Body of pancreas (tissue), 4 donors: ENCODE data around the gene SAPCD2. TPM values are rescaled to one million over a fixed set of nuclear protein-coding genes. Genes with fewer than 3 reads are reported as not detected.

Experiments
- ATAC-seq: fragments of 150-250 bp; one replicate; pipeline ENCODE4 v1.9.1; 2016
- DNase-seq, 4 donors: peaks; one replicate each; pipeline ENCODE4 v3.0.0-alpha.2; 2019
- H3K27ac ChIP-seq, 4 donors: fragments of 200-600 bp; sonication (generic); 1 replicate in 3 of 4; 2 replicates in 1 of 4; pipeline versions ENCODE4 v1.5.1 to v1.6.1; 2016 to 2019; ENCODE audit warnings: mild to moderate bottlenecking in 1 of 4, mixed read lengths in 1 of 4, moderate library complexity in 1 of 4
- H3K27me3 ChIP-seq, 2 donors: fragments of 200-600 bp; sonication (generic); one replicate each; pipeline ENCODE4 v1.6.0; 2016; ENCODE audit warnings: mild to moderate bottlenecking in 1 of 2
- H3K36me3 ChIP-seq, 2 donors: fragments of 200-600 bp; sonication (generic); replicated peaks in 1 of 2; 2 replicates each; pipeline ENCODE4 v1.5.1; 2016; ENCODE audit warnings: low read depth in 2 of 2; ENCODE audit not compliant: insufficient read depth in 1 of 2
- H3K4me1 ChIP-seq: fragments of 200-600 bp; sonication (generic); one replicate; pipeline ENCODE4 v1.6.0; 2016
- H3K4me3 ChIP-seq, 2 donors: fragments of 200-600 bp; sonication (generic); 1 replicate in 1 of 2; 2 replicates in 1 of 2; pipeline ENCODE4 v1.5.1; 2016 to 2019
- H3K9me3 ChIP-seq, 3 donors: fragments of 200-600 bp; sonication (generic); 1 replicate in 2 of 3; 2 replicates in 1 of 3; pipeline ENCODE4 v1.5.1; 2016
- POLR2A ChIP-seq, 3 donors: fragments of 450-650 bp; IDR thresholded peaks; one replicate each; pipeline ENCODE4 v1.6.1; 2016; ENCODE audit warnings: antibody characterized with exemption in 3 of 3, mild to moderate bottlenecking in 2 of 3
- WGBS, 2 donors: methylation state at CpG; one replicate each; pipeline ENCODE4 v1.1.5; 2017; 5-methylcytosine and 5-hydroxymethylcytosine counted together
- intact Hi-C: fragments of 100-400 bp; cut with DNase I; formaldehyde crosslinking; loops from one replicate; pipeline ENCODE4 v1.15.1; 2023
- total RNA-seq, 2 donors: library from RNA; depleted of rRNA; stranded (reverse); fragments of >200 nt; gene quantifications; one replicate each; pipeline ENCODE4 v1.1.0, GENCODE V29; 2016
- TF ChIP-seq, protein P1 (sequence below), 7 experiments: fragments of 450-650 bp in 4 of 7; fragments of 200-600 bp in 3 of 7; sonication (generic) in 3 of 7; IDR thresholded peaks; one replicate each; pipeline ENCODE4 v1.5.1; 2016 to 2019; ENCODE audit warnings: antibody characterized with exemption in 7 of 7

Gene SAPCD2
- total RNA-seq, 2 donors from 2014 or later: 0.66 to 0.78 TPM

DNA sequence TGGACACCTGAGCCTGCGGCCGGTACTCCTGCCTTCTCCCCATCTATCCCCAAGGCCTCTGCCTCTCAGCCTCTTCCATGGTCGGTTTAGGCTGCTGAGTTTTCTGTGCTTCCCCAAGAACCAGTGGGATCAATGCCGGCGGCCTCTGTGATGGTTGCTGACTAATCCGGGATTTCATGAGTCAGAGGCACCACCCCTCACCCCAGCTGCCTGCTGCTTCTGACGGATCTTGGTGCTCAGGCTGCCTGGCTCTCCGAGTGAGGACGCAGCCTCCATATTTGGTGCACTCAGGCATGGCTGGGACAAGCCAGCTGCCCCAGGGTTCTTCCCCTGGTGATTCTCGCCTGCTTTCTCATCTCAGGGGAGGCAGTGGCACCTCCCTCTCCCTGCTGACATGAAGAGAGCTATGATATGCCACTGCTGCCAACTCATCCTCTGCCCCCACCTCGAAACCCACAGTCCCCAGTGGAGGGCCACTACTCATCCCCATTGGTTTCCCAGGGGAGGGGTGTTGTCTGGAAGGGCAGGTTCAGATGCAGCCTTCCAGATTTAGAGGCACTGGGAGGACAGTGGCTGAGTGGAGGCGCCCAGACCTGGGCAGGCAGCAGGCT lies 13.1 kb upstream of the SAPCD2 start:
- Histone ChIP-seq H3K27ac (no peak overlapping the region), H3K4me3 (no peak overlapping the region), H3K27me3 (no peaks in the 10 kb centered on the region), H3K9me3 (no peaks in the 10 kb centered on the region), H3K36me3 (no peaks in the 10 kb centered on the region), H3K4me1 (peaks cover 39% of the 10 kb centered on the region)
- TF ChIP-seq, protein P1, sequence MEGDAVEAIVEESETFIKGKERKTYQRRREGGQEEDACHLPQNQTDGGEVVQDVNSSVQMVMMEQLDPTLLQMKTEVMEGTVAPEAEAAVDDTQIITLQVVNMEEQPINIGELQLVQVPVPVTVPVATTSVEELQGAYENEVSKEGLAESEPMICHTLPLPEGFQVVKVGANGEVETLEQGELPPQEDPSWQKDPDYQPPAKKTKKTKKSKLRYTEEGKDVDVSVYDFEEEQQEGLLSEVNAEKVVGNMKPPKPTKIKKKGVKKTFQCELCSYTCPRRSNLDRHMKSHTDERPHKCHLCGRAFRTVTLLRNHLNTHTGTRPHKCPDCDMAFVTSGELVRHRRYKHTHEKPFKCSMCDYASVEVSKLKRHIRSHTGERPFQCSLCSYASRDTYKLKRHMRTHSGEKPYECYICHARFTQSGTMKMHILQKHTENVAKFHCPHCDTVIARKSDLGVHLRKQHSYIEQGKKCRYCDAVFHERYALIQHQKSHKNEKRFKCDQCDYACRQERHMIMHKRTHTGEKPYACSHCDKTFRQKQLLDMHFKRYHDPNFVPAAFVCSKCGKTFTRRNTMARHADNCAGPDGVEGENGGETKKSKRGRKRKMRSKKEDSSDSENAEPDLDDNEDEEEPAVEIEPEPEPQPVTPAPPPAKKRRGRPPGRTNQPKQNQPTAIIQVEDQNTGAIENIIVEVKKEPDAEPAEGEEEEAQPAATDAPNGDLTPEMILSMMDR (IDR thresholded peaks at IDR 0.05): no peak
- no peak for TF ChIP-seq POLR2A (IDR thresholded peaks at IDR 0.05)
- ATAC-seq (no peak), DNase-seq (peak in 2 of 4 donors; percentile 47 to 54)
- 83 to 89% methylated on average over 2 to 11 of the region's 12 CpGs for WGBS, 2 donors
- intact Hi-C loops: no loop called here

DNA sequence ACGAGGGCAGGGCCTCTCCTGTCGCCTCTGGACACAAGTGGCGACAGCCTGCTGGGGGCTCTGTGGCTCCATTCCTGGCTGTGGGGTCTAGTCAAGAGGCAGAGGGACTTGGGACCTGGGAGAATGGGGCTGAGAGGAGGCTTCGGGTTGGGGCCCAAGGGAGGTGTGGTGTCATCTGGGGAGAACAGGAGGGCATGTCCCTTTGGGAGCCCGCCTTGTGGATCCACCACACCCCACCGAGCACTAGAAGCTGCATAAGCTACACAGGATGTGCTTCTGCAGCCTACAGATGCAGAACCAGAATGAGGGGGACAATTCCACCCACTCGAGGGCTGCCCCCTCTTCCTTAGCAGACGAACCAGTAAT lies 12.6 kb upstream of the SAPCD2 start:
- ATAC-seq (no peak), DNase-seq (no peak)
- H3K4me1 ChIP-seq: peaks cover 39% of the 10 kb centered on the region
- WGBS, 2 donors: 86 to 90% methylated on average over 5 to 8 of the region's 8 CpGs
- no peaks in the 10 kb centered on the region for H3K9me3 ChIP-seq
- no peak overlapping the region for H3K4me3 ChIP-seq
- intact Hi-C loops: no loop called here
- no peak overlapping the region for H3K27ac ChIP-seq
- no peaks in the 10 kb centered on the region for H3K36me3 ChIP-seq
- no peaks in the 10 kb centered on the region for H3K27me3 ChIP-seq
- TF ChIP-seq, protein P1 (IDR thresholded peaks at IDR 0.05): no peak
- no peak for TF ChIP-seq POLR2A (IDR thresholded peaks at IDR 0.05)

DNA sequence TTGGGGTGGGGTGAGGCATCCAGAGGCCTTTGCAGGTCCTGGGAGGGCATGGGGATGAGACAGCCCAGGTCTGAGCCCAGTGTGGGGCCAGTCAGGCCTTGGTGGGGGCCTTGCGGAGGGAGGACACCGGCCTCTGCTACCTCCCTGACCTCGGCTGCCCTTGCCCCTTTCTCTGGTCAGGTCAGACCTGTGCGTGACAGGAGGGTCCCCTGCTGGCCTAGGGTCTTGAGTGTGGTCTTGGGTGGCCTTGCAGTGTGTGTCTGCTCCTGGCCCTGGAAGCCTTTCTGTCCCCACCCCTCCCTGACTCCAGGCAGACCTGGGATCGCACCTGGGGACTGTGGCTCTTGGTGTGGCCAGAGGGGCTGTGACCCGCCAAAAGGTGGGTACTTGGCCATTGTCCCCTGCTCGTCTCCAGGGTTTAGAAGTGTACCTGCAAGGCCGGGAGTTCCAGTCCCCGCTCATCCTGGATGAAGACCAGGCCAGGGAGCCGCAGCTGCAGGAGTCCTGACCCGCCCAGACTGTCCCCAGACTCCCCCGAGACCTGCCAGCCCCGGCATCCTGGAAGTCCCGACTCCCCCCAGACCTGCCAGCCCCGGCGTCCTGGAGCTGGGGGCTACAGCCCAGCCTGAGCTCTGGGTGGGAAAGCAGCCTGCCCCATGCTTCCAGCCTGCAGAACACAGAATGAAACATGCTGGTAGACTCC lies 12.0 kb upstream of the SAPCD2 start:
- no peak for ATAC-seq
- Histone ChIP-seq H3K4me3 (no peak overlapping the region), H3K36me3 (no peaks in the 10 kb centered on the region), H3K27ac (no peak overlapping the region), H3K4me1 (peaks cover 36% of the 10 kb centered on the region), H3K9me3 (no peaks in the 10 kb centered on the region), H3K27me3 (no peaks in the 10 kb centered on the region)
- intact Hi-C loops: no loop called here
- TF ChIP-seq, protein P1 (IDR thresholded peaks at IDR 0.05): no peak
- no peak for TF ChIP-seq POLR2A (IDR thresholded peaks at IDR 0.05)
- DNase-seq: no peak
- WGBS, 2 donors: 94 to 100% methylated on average over 3 to 12 of the region's 16 CpGs

DNA sequence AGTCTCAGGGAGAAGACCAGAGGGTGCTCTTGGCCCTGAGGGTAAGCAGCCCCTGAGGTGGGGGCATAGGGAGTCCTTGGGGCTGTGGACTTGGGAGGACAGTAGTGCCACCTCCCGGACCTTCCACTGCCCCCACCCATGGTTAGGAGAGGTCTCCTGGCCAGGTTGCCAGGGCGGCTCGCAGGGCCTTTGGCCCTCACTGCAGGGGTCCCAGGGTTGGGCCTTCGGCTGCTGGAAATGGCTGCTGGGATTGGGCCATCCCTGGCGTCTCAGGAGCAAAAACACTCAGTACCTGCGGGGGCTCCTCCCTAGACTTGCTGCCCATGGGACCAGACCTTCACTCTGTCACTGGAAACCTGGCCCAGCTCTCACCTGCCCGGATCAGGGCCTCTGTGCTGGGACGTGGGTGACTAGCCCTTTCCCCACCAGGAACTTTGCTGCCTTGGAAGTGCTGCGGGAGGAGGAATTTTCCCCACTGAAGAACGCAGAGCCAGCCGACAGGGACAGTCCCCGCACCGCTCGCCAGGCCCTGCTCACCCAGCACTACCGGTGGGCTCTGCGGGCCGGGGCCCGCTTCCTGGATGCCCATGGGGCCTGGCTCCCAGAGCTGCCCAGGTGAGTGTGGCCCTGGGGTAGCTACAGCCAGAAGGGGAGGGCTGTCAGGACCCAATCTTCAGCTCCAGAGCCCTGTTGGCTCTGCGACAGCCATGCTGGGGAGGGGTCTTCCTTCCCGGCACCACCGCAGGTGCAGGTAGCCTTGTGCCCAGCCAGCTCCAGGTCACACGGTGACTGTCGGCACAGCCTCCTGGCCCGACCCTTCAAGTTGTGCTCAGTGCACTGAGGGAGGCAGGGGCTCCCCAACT lies 10.1 kb upstream of the SAPCD2 start:
- DNase-seq (no peak), ATAC-seq (no peak)
- H3K27ac ChIP-seq: no peak overlapping the region
- H3K4me3 ChIP-seq: no peak overlapping the region
- TF ChIP-seq, protein P1 (IDR thresholded peaks at IDR 0.05): no peak
- TF ChIP-seq POLR2A (IDR thresholded peaks at IDR 0.05): no peak
- no peaks in the 10 kb centered on the region for H3K27me3 ChIP-seq
- intact Hi-C loops: no loop called here
- 91 to 92% methylated on average over 6 to 24 of the region's 24 CpGs for WGBS, 2 donors
- H3K9me3 ChIP-seq: no peaks in the 10 kb centered on the region
- no peaks in the 10 kb centered on the region for H3K36me3 ChIP-seq
- H3K4me1 ChIP-seq: peaks cover 27% of the 10 kb centered on the region
